Small intestine (tissue), 7 donors: ENCODE measurements around the gene MAP3K2. TPM values are rescaled to one million over a fixed set of nuclear protein-coding genes. Genes with fewer than 3 reads are reported as not detected.

Experiments
- DNase-seq, 2 donors: peaks; one replicate each; pipeline versions ENCODE4 v3.0.0 to v3.0.0-alpha.2; 2013
- FAIRE-seq: peaks from 2 replicates; lab custom pipeline; 2012; peaks lifted over from hg19 to GRCh38; lab: Jason Lieb, UNC
- H3K27ac ChIP-seq, 3 donors: one replicate each; pipeline ENCODE4 v1.5.1; 2013; ENCODE audit warnings: low read length in 2 of 3, mild to moderate bottlenecking in 2 of 3, control low read depth in 1 of 3, inconsistent platforms in 1 of 3, low read depth in 1 of 3, moderate library complexity in 1 of 3
- H3K27me3 ChIP-seq, 3 donors: one replicate each; pipeline ENCODE4 v1.6.1; 2013; ENCODE audit warnings: low read length in 3 of 3, inconsistent platforms in 1 of 3; ENCODE audit not compliant: control insufficient read depth in 3 of 3, insufficient read depth in 3 of 3
- H3K36me3 ChIP-seq, 3 donors: one replicate each; pipeline ENCODE4 v1.6.1; 2013; ENCODE audit warnings: low read length in 3 of 3, inconsistent platforms in 1 of 3, low read depth in 1 of 3, mild to moderate bottlenecking in 1 of 3, moderate library complexity in 1 of 3; ENCODE audit not compliant: control insufficient read depth in 3 of 3, insufficient read depth in 2 of 3
- H3K4me1 ChIP-seq, 3 donors: one replicate each; pipeline ENCODE4 v1.6.1; 2013; ENCODE audit warnings: low read length in 2 of 3, inconsistent platforms in 1 of 3, low read depth in 1 of 3, mild to moderate bottlenecking in 1 of 3, moderate library complexity in 1 of 3; ENCODE audit not compliant: control insufficient read depth in 3 of 3, insufficient read depth in 2 of 3
- H3K4me3 ChIP-seq, 3 donors: one replicate each; pipeline ENCODE4 v1.5.1; 2013; ENCODE audit warnings: low read length in 3 of 3, control low read depth in 1 of 3, inconsistent platforms in 1 of 3, low read depth in 1 of 3, mild to moderate bottlenecking in 1 of 3, moderate library complexity in 1 of 3
- H3K9me3 ChIP-seq, 2 donors: one replicate each; pipeline ENCODE4 v1.6.1; 2013; ENCODE audit warnings: low read depth in 1 of 2, low read length in 1 of 2; ENCODE audit not compliant: control insufficient read depth in 2 of 2, insufficient read depth in 1 of 2
- WGBS, 3 donors: extraction: QIAGEN DNeasy Blood & Tissue Kit; methylation state at CpG; one replicate each; pipeline ENCODE4 v1.1.7; 2013; 5-methylcytosine and 5-hydroxymethylcytosine counted together
- polyA plus RNA-seq, 4 donors: library from polyadenylated mRNA; stranded (reverse) in 3 of 4; unstranded in 1 of 4; fragments of 200-250 nt in 3 of 4; fragments of 120-200 nt in 1 of 4; gene quantifications; one replicate each; pipeline versions ENCODE4 v1.2.1 to v1.2.3, GENCODE V29; 2013
- donor health status: healthy with polysubstance abuse.
- donor health status: control.
- donor health status: control.
- donor health status: Bipolar disorder and iron deficiency.
- donor health status: healthy.

MAP3K2 gene
- polyA plus RNA-seq, 4 donors: 6.7 to 29.0 (median 10.8) TPM

GRCh38 chr2:127348426-127349000 is 39.3 kb downstream of the MAP3K2 start:
- peaks cover 0 to 3% (median 2%) of the 10 kb centered on the region in 3 donors for H3K4me1 ChIP-seq
- H3K27me3 ChIP-seq: no peaks in the 10 kb centered on the region
- DNase-seq: no peak
- no peak overlapping the region for H3K4me3 ChIP-seq
- WGBS, 3 donors: 77 to 96% (median 84%) methylated on average over 1 of the region's 1 CpG
- H3K27ac ChIP-seq: no peak overlapping the region
- H3K9me3 ChIP-seq: peaks cover 0 to 11% of the 10 kb centered on the region in 2 donors
- peaks cover 0 to 2% (median 0%) of the 10 kb centered on the region in 3 donors for H3K36me3 ChIP-seq
- FAIRE-seq: no peak

GRCh38 chr2:127347734-127348392 is 39.9 kb downstream of the MAP3K2 start:
- DNase-seq: no peak
- no peaks in the 10 kb centered on the region for H3K27me3 ChIP-seq
- peaks cover 0 to 8% of the 10 kb centered on the region in 2 donors for H3K9me3 ChIP-seq
- H3K27ac ChIP-seq: no peak overlapping the region
- H3K36me3 ChIP-seq: peaks cover 0 to 2% (median 0%) of the 10 kb centered on the region in 3 donors
- H3K4me3 ChIP-seq: no peak overlapping the region
- H3K4me1 ChIP-seq: peaks cover 0 to 3% (median 2%) of the 10 kb centered on the region in 3 donors
- FAIRE-seq: no peak
- 96 to 100% (median 97%) methylated on average over 1 of the region's 1 CpG for WGBS, 3 donors

GRCh38 chr2:127347015-127347414 is 40.8 kb downstream of the MAP3K2 start:
- Histone ChIP-seq H3K27me3 (no peaks in the 10 kb centered on the region), H3K27ac (no peak overlapping the region), H3K36me3 (peaks cover 0 to 2% (median 0%) of the 10 kb centered on the region in 3 donors), H3K4me1 (peaks cover 0 to 3% (median 2%) of the 10 kb centered on the region in 3 donors), H3K4me3 (no peak overlapping the region), H3K9me3 (peaks cover 0 to 7% of the 10 kb centered on the region in 2 donors)
- no peak for FAIRE-seq
- no peak for DNase-seq
- 81 to 89% (median 82%) methylated on average over 3 of the region's 3 CpGs for WGBS, 3 donors

- H3K27me3 ChIP-seq: no peaks in the 10 kb centered on the region
- FAIRE-seq (no peak), DNase-seq (no peak)
- no peak overlapping the region for H3K4me3 ChIP-seq
- H3K9me3 ChIP-seq: peaks cover 0 to 4% of the 10 kb centered on the region in 2 donors
- no peak overlapping the region for H3K27ac ChIP-seq
- H3K4me1 ChIP-seq: no peaks in the 10 kb centered on the region
- 96 to 97% (median 97%) methylated on average over 2 of the region's 2 CpGs for WGBS, 3 donors
- peaks cover 0 to 6% (median under 1%) of the 10 kb centered on the region in 3 donors for H3K36me3 ChIP-seq
Measured at GRCh38 chr2:127343277-127343676, 44.5 kb downstream of the MAP3K2 start.

- Histone ChIP-seq H3K36me3 (peaks cover 0 to 7% (median 3%) of the 10 kb centered on the region in 3 donors), H3K4me1 (no peaks in the 10 kb centered on the region), H3K27me3 (no peaks in the 10 kb centered on the region), H3K9me3 (peaks cover 0 to 4% of the 10 kb centered on the region in 2 donors), H3K4me3 (no peak overlapping the region), H3K27ac (no peak overlapping the region)
- DNase-seq: no peak
- FAIRE-seq: no peak
- WGBS, 3 donors: 97 to 98% (median 97%) methylated on average over 1 of the region's 1 CpG
Measured at GRCh38 chr2:127342101-127342500, 45.7 kb downstream of the MAP3K2 start.

- Histone ChIP-seq H3K27me3 (no peaks in the 10 kb centered on the region), H3K27ac (no peak overlapping the region), H3K36me3 (peaks cover 4 to 31% (median 8%) of the 10 kb centered on the region in 3 donors), H3K4me3 (no peak overlapping the region), H3K4me1 (no peaks in the 10 kb centered on the region), H3K9me3 (no peaks in the 10 kb centered on the region)
- WGBS, 3 donors: 79 to 91% (median 87%) methylated on average over 1 of the region's 1 CpG
- FAIRE-seq: no peak
- DNase-seq: no peak
Measured at GRCh38 chr2:127332335-127332734, 55.4 kb downstream of the MAP3K2 start.

GRCh38 chr2:127330753-127331152 is 57.0 kb downstream of the MAP3K2 start:
- no peaks in the 10 kb centered on the region for H3K9me3 ChIP-seq
- H3K27me3 ChIP-seq: no peaks in the 10 kb centered on the region
- H3K27ac ChIP-seq: no peak overlapping the region
- 92 to 100% (median 97%) methylated on average over 1 of the region's 1 CpG for WGBS, 3 donors
- DNase-seq: no peak
- peaks cover 2 to 27% (median 8%) of the 10 kb centered on the region in 3 donors for H3K36me3 ChIP-seq
- FAIRE-seq: no peak
- no peak overlapping the region for H3K4me3 ChIP-seq
- H3K4me1 ChIP-seq: no peaks in the 10 kb centered on the region

GRCh38 chr2:127326289-127326945 is 61.4 kb downstream of the MAP3K2 start:
- H3K9me3 ChIP-seq: peaks cover 0 to under 1% of the 10 kb centered on the region in 2 donors
- FAIRE-seq: peak; percentile 26
- WGBS, 3 donors: 74 to 88% (median 86%) methylated on average over 2 of the region's 2 CpGs
- no peak overlapping the region for H3K4me3 ChIP-seq
- peaks cover 7 to 23% (median 8%) of the 10 kb centered on the region in 3 donors for H3K36me3 ChIP-seq
- H3K4me1 ChIP-seq: no peaks in the 10 kb centered on the region
- no peak overlapping the region for H3K27ac ChIP-seq
- DNase-seq: no peak
- no peaks in the 10 kb centered on the region for H3K27me3 ChIP-seq
